Pancreas (tissue), 10 donors: Measurements from ENCODE around the gene MB21D2. TPM values are rescaled to one million over a fixed set of nuclear protein-coding genes. Genes with fewer than 3 reads are reported as not detected.

Experiments
- ATAC-seq, 4 donors: fragments of 200-7000 bp; cut with Tn5 transposase; one replicate each; pipeline versions ENCODE4 v1.8.0 to v1.9.1; 2020; ENCODE audit warnings: mild to moderate bottlenecking in 4 of 4, moderate library complexity in 4 of 4
- DNase-seq, 6 donors: peaks; one replicate each; pipeline ENCODE4 v3.0.0-alpha.2; 2020
- FAIRE-seq: peaks from 2 replicates; lab custom pipeline; 2012; peaks lifted over from hg19 to GRCh38; lab: Jason Lieb, UNC
- H3K27ac ChIP-seq, 4 donors: fragments of 200-600 bp; sonication (generic); 1 replicate in 3 of 4; 2 replicates in 1 of 4; pipeline versions ENCODE4 v1.5.0 to v1.8.0; 2020
- H3K27me3 ChIP-seq, 4 donors: fragments of 200-600 bp; one replicate each; pipeline ENCODE4 v1.8.0; 2021
- H3K36me3 ChIP-seq, 3 donors: fragments of 200-600 bp; sonication (generic) in 1 of 3; one replicate each; pipeline versions ENCODE4 v1.5.0 to v1.8.0; 2020 to 2021
- H3K4me1 ChIP-seq, 3 donors: fragments of 200-600 bp; one replicate each; pipeline ENCODE4 v1.8.0; 2021
- H3K4me3 ChIP-seq, 4 donors: fragments of 200-600 bp; sonication (generic) in 2 of 4; one replicate each; pipeline versions ENCODE4 v1.5.0 to v1.8.0; 2020 to 2021
- H3K9me3 ChIP-seq, 4 donors: fragments of 200-600 bp; one replicate each; pipeline ENCODE4 v1.8.0; 2021
- CTCF ChIP-seq, 4 donors: fragments of 200-600 bp; sonication (generic) in 3 of 4; IDR thresholded peaks; one replicate each; pipeline versions ENCODE4 v1.5.0 to v1.8.0; 2021; ENCODE audit warnings: antibody characterized with exemption in 4 of 4
- WGBS, 2 donors: extraction: QIAGEN DNeasy Blood & Tissue Kit; methylation state at CpG; one replicate each; pipeline ENCODE4 v1.1.7; 2013; 5-methylcytosine and 5-hydroxymethylcytosine counted together
- intact Hi-C, 3 donors: fragments of 100-400 bp; cut with DNase I; formaldehyde crosslinking; loops; one replicate each; pipeline versions ENCODE4 v1.11.1 to v1.14.2; 2022
- polyA plus RNA-seq, 2 donors: library from polyadenylated mRNA; stranded (reverse); fragments of 200-250 nt; gene quantifications; one replicate each; pipeline ENCODE4 v1.2.3, GENCODE V29; 2013
- total RNA-seq, 6 donors: library from RNA; stranded (reverse); fragmentation: NEBNext Ultra II Directional in 4 of 6; extraction: Animal tissue kit (Norgen Biotek cat#: 25700) in 4 of 6; gene quantifications; one replicate each; pipeline versions ENCODE4 v1.2.1 to v1.2.4, GENCODE V29; 2021 to 2023
- donor health status: healthy with polysubstance abuse.
- donor health status: DM: no; HTN: no; CAD: no; lungs with moderate emphysema.
- donor health status: DM: no; HTN: no; CAD: no.
- donor health status: control.
- donor health status: control.
- donor health status: Bipolar disorder and iron deficiency.
- donor health status: DM: yes; HTN: yes; CAD: no.
- donor health status: DM: no; HTN: no; CAD: no.
- donor health status: DM: no; HTN: no; CAD: no.
- donor health status: DM: yes; HTN: yes; CAD: no.

Gene MB21D2
- total and polyA plus RNA-seq, 8 donors, result 0.37 to 2.3 (median 0.94) TPM

GRCh38 chr3:192826214-192827006 is 91.2 kb downstream of the MB21D2 start:
- intact Hi-C loops, result no loop called here
- DNase-seq, result no peak
- Histone ChIP-seq H3K27ac (no peak overlapping the region), H3K36me3 (no peaks in the 10 kb centered on the region), H3K4me1 (peaks cover 0 to 8% (median 0%) of the 10 kb centered on the region in 3 donors), H3K9me3 (no peaks in the 10 kb centered on the region), H3K4me3 (no peak overlapping the region), H3K27me3 (no peaks in the 10 kb centered on the region)
- no peak for ATAC-seq
- WGBS, 2 donors, result 54 to 62% methylated on average over 4 of the region's 4 CpGs
- no peak for TF ChIP-seq CTCF (IDR thresholded peaks at IDR 0.05)
- no peak for FAIRE-seq

- TF ChIP-seq CTCF (IDR thresholded peaks at IDR 0.05), result no peak
- whole genome bisulfite sequencing, 2 donors, result 47% methylated on average over 2 of the region's 2 CpGs
- ATAC-seq, result peak; percentile 43 to 84 (median 77)
- Histone ChIP-seq H3K27ac (no peak overlapping the region), H3K36me3 (no peaks in the 10 kb centered on the region), H3K4me1 (peaks cover 0 to 8% (median 0%) of the 10 kb centered on the region in 3 donors), H3K9me3 (no peaks in the 10 kb centered on the region), H3K27me3 (no peaks in the 10 kb centered on the region), H3K4me3 (no peak overlapping the region)
- DNase-seq, result peak in 2 of 6 donors; percentile 13 to 29
- FAIRE-seq, result no peak
- intact Hi-C loops, result no loop called here
Measured at GRCh38 chr3:192825657-192826200, 91.9 kb downstream of the MB21D2 start.

GRCh38 chr3:192825216-192825615 is 92.4 kb downstream of the MB21D2 start:
- Histone ChIP-seq H3K4me1 (peaks cover 0 to 8% (median 0%) of the 10 kb centered on the region in 3 donors), H3K36me3 (no peaks in the 10 kb centered on the region), H3K4me3 (no peak overlapping the region), H3K27ac (no peak overlapping the region), H3K27me3 (no peaks in the 10 kb centered on the region), H3K9me3 (no peaks in the 10 kb centered on the region)
- ATAC-seq (peak in 1 of 4 donors; percentile 29), FAIRE-seq (no peak), DNase-seq (no peak)
- 80 to 85% methylated on average over 1 of the region's 1 CpG for WGBS, 2 donors
- TF ChIP-seq CTCF (IDR thresholded peaks at IDR 0.05), result no peak
- intact Hi-C loops, result no loop called here

- Histone ChIP-seq H3K36me3 (no peaks in the 10 kb centered on the region), H3K27ac (no peak overlapping the region), H3K27me3 (no peaks in the 10 kb centered on the region), H3K4me1 (peaks cover 0 to 8% (median 0%) of the 10 kb centered on the region in 3 donors), H3K4me3 (no peak overlapping the region), H3K9me3 (no peaks in the 10 kb centered on the region)
- no peak for TF ChIP-seq CTCF (IDR thresholded peaks at IDR 0.05)
- WGBS, 2 donors, result 88 to 97% methylated on average over 2 of the region's 2 CpGs
- DNase-seq (no peak), ATAC-seq (no peak), FAIRE-seq (no peak)
- intact Hi-C loops, result no loop called here
Measured at GRCh38 chr3:192824313-192824712, 93.3 kb downstream of the MB21D2 start.

- DNase-seq (no peak), FAIRE-seq (no peak), ATAC-seq (no peak)
- peaks cover 0 to 8% (median 0%) of the 10 kb centered on the region in 3 donors for H3K4me1 ChIP-seq
- no peak overlapping the region for H3K27ac ChIP-seq
- H3K4me3 ChIP-seq, result no peak overlapping the region
- intact Hi-C loops, result no loop called here
- no peaks in the 10 kb centered on the region for H3K36me3 ChIP-seq
- WGBS, 2 donors, result 90 to 95% methylated on average over 2 of the region's 2 CpGs
- H3K9me3 ChIP-seq, result no peaks in the 10 kb centered on the region
- TF ChIP-seq CTCF (IDR thresholded peaks at IDR 0.05), result no peak
- H3K27me3 ChIP-seq, result no peaks in the 10 kb centered on the region
Measured at GRCh38 chr3:192821161-192821560, 96.5 kb downstream of the MB21D2 start.
